ENCODE measurements around the gene ATP1B3.
A peak's percentile ranks its signal among the peaks of the same experiment; 100 is the strongest.

ATP1B3 gene

GRCh38 chr3:141865101-141865500 is 11.3 kb upstream of the ATP1B3 start:
- ChIA-PET CTCF (interaction anchor here (0.6 to 0.7 kb wide), 2 partner anchors 130 to 476 kb away, joined by 4 read pairs; no protein-coding TSS in a partner anchor), POLR2A (ENCODE audit: low non-redundant PET) (no interaction called here)
- TF ChIP-seq, protein P1, sequence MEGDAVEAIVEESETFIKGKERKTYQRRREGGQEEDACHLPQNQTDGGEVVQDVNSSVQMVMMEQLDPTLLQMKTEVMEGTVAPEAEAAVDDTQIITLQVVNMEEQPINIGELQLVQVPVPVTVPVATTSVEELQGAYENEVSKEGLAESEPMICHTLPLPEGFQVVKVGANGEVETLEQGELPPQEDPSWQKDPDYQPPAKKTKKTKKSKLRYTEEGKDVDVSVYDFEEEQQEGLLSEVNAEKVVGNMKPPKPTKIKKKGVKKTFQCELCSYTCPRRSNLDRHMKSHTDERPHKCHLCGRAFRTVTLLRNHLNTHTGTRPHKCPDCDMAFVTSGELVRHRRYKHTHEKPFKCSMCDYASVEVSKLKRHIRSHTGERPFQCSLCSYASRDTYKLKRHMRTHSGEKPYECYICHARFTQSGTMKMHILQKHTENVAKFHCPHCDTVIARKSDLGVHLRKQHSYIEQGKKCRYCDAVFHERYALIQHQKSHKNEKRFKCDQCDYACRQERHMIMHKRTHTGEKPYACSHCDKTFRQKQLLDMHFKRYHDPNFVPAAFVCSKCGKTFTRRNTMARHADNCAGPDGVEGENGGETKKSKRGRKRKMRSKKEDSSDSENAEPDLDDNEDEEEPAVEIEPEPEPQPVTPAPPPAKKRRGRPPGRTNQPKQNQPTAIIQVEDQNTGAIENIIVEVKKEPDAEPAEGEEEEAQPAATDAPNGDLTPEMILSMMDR (conservative IDR thresholded peaks at IDR 0.05; ENCODE audit: low read depth), result no peak
- H3K27ac ChIP-seq, result no peak overlapping the region
- no peak for DNase-seq (ENCODE audit: low spot score)

DNA sequence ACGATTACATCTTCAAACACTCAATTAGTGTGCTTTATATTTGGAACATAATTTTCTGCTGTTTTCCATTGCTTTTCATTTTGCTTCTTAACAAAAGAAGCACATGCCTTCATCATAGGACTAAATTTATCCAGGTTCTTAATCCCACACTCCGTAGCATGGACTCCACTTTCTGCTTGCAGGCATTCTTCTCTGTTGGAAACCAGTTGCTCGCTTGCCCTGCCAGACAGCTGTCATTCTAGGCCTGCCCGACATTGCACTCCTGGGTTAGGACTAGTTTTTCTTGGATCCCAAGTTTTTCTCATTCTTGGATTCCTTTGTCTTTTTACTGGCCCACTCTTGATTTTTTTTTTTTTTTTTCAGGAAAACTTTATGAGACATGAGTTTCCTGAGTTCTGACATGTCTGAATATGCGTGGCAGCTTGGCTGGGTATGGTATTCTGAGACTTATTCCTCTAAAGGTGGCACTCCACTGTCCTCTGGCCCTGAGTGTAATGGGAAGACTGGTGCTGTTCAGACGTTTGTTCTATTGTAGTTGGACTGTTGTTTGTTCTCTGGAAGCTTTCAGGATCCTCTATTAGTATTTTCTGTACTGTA is 6.3 kb upstream of the ATP1B3 start:
- TF ChIP-seq, protein P1 (conservative IDR thresholded peaks at IDR 0.05; ENCODE audit: low read depth), result no peak
- DNase-seq (ENCODE audit: low spot score), result no peak
- H3K27ac ChIP-seq, result no peak overlapping the region
- ChIA-PET POLR2A (ENCODE audit: low non-redundant PET) (no interaction called here), CTCF (interaction anchor here (1.1 kb wide), 1 partner anchor 12 kb away, joined by 3 read pairs; no protein-coding TSS in a partner anchor)

DNA sequence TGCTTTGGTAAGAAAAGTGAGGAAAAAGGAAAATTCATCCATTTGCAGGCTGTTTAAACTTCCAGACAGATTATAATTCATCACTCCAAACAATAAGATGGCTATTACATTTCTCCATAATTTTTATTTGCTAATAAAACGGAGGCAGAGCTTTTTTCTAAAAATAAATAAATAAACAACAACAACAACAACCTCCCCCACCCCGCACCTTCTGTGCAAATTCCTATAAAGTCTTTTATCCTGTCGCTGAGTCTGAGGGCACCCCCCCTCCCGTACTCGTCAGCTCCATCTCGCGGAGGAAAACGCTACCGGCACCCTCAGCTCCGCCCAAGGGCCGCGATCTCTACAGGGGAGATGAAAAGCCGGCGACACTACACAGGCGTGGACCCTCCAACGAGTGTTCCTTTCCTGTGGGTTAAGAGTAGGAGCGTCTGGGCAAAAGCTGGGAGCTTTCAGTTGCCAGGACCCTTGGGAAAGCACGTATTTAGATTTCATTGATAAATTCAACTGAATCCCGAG is 1.0 kb upstream of the ATP1B3 start:
- peak overlapping the region; percentile 100 for H3K27ac ChIP-seq
- CTCF ChIA-PET, result interaction anchor here (0.5 to 2.7 kb wide), 20 partner anchors 11 to 417 kb away, joined by 3 to 37 read pairs (median 4); partner anchors contain the start of gene RNF7
- TF ChIP-seq, protein P1 (conservative IDR thresholded peaks at IDR 0.05; ENCODE audit: low read depth), result peak; percentile 94
- POLR2A ChIA-PET (ENCODE audit: low non-redundant PET), result interaction anchor here (0.5 to 1.5 kb wide), 5 partner anchors 62 to 725 kb away, joined by 3 to 7 read pairs (median 3); no protein-coding TSS in a partner anchor
- DNase-seq (ENCODE audit: low spot score), result peak; percentile 89

- ChIA-PET CTCF (interaction anchor here (0.6 to 2.7 kb wide), 16 partner anchors 11 to 417 kb away, joined by 3 to 37 read pairs (median 4); partner anchors contain the start of gene RNF7), POLR2A (ENCODE audit: low non-redundant PET) (interaction anchor here (0.8 to 1.5 kb wide), 3 partner anchors 136 to 148 kb away, joined by 3 to 7 read pairs (median 7); no protein-coding TSS in a partner anchor)
- peak overlapping the region; percentile 100 for H3K27ac ChIP-seq
- DNase-seq (ENCODE audit: low spot score), result peak; percentile 66
- TF ChIP-seq, protein P1 (conservative IDR thresholded peaks at IDR 0.05; ENCODE audit: low read depth), result 0 out of 2 replicates have a peak, but pooled peaks have one; percentile 20
These were observed 506 bp upstream of the ATP1B3 start for GRCh38 chr3:141875893-141876380.

- H3K27ac ChIP-seq, result peak overlapping the region; percentile 100
- ChIA-PET POLR2A (ENCODE audit: low non-redundant PET) (interaction anchor here (0.6 to 0.7 kb wide), 3 partner anchors 14 to 140 kb away, joined by 3 to 5 read pairs (median 3); partner anchors contain the start of gene RNF7), CTCF (interaction anchor here (0.7 to 2.7 kb wide), 3 partner anchors 13 to 149 kb away, joined by 3 to 37 read pairs (median 4); partner anchors contain the start of gene RNF7)
- TF ChIP-seq, protein P1 (conservative IDR thresholded peaks at IDR 0.05; ENCODE audit: low read depth), result no peak
- DNase-seq (ENCODE audit: low spot score), result peak; percentile 12
These were observed 613 bp downstream of the ATP1B3 start for GRCh38 chr3:141876891-141877621.

GRCh38 chr3:141877911-141878310 is 1.5 kb downstream of the ATP1B3 start:
- no peak overlapping the region for H3K27ac ChIP-seq
- ChIA-PET POLR2A (ENCODE audit: low non-redundant PET) (interaction anchor here (0.7 kb wide), 1 partner anchor 13 kb away, joined by 3 read pairs; no protein-coding TSS in a partner anchor), CTCF (interaction anchor here (0.7 to 1.5 kb wide), 3 partner anchors 12 to 95 kb away, joined by 3 to 4 read pairs (median 4); no protein-coding TSS in a partner anchor)
- peak; percentile 12 for DNase-seq (ENCODE audit: low spot score)
- TF ChIP-seq, protein P1 (conservative IDR thresholded peaks at IDR 0.05; ENCODE audit: low read depth), result no peak

Data from RWPE1 (cell line).